IMR-90 (cell line): ENCODE measurements around the gene SULT1B1. TPM values are rescaled to one million over a fixed set of nuclear protein-coding genes. Genes with fewer than 3 reads are reported as not detected.

Source experiments
- ATAC-seq: fragments of 200-7000 bp; cut with Tn5 transposase; 2 replicates; pipeline ENCODE4 v1.9.1; 2020; ENCODE audit warnings: low read depth, mild to moderate bottlenecking, moderate library complexity
- BruUV-seq: library from RNA; stranded (reverse); fragments of 400-500 nt; replicated peaks from 2 replicates; lab custom pipeline; 2021; lab: Mats Ljungman, UMichigan
- CTCF ChIA-PET: fragments of 300-600 bp; formaldehyde crosslinking; extraction: SDS; loops from one replicate; lab custom pipeline; 2021; ENCODE audit warnings: antibody characterized with exemption; lab: Yijun Ruan, JAX
- POLR2A ChIA-PET: fragments of 300-600 bp; sonication (Branson Sonifier 250); formaldehyde crosslinking; loops from one replicate; lab custom pipeline; 2022; ENCODE audit warnings: antibody characterized with exemption; ENCODE audit not compliant: unreplicated experiment; lab: Charles Lee
- DNase-seq: peaks from one replicate; pipeline ENCODE4 v3.0.0; 2013
- H2AFZ ChIP-seq: replicated peaks from 2 replicates; pipeline ENCODE3; 2013; ENCODE audit warnings: low read length, mild to moderate bottlenecking; ENCODE audit not compliant: poor library complexity
- H2AK5ac ChIP-seq: 2 replicates; pipeline ENCODE4 v1.6.1; 2013; ENCODE audit warnings: low read depth, low read length, inconsistent platforms
- H2AK9ac ChIP-seq: replicated peaks from 2 replicates; pipeline ENCODE3; 2013; ENCODE audit warnings: mild to moderate bottlenecking, low read depth, low read length, moderate library complexity; ENCODE audit not compliant: poor library complexity
- H2BK120ac ChIP-seq: 2 replicates; pipeline ENCODE4 v1.6.1; 2013; ENCODE audit warnings: low read depth, low read length, inconsistent platforms
- H2BK15ac ChIP-seq: 3 replicates; pipeline ENCODE4 v1.6.1; 2013; ENCODE audit warnings: low read depth, low read length, inconsistent platforms
- H2BK20ac ChIP-seq: 2 replicates; pipeline ENCODE4 v1.6.1; 2013; ENCODE audit warnings: low read depth, mild to moderate bottlenecking, inconsistent platforms, low read length, moderate library complexity
- H2BK5ac ChIP-seq: 2 replicates; pipeline ENCODE4 v1.6.1; 2013; ENCODE audit warnings: mild to moderate bottlenecking, low read depth, low read length, inconsistent platforms; ENCODE audit not compliant: poor library complexity, severe bottlenecking
- H3K14ac ChIP-seq: replicated peaks from 2 replicates; pipeline ENCODE4 v1.6.1; 2013; ENCODE audit warnings: low read depth, low read length, inconsistent platforms
- H3K18ac ChIP-seq: 2 replicates; pipeline ENCODE4 v1.6.1; 2013; ENCODE audit warnings: low read depth, low read length, control low read depth
- H3K23ac ChIP-seq: 2 replicates; pipeline ENCODE4 v1.6.1; 2013; ENCODE audit warnings: low read depth, low read length, inconsistent platforms
- H3K27ac ChIP-seq: 2 replicates; pipeline ENCODE4 v1.5.1; 2013; ENCODE audit warnings: mild to moderate bottlenecking, control low read depth, low read length; ENCODE audit not compliant: insufficient read depth
- H3K27me3 ChIP-seq: 2 replicates; pipeline ENCODE4 v1.6.1; 2013; ENCODE audit warnings: low read length; ENCODE audit not compliant: control insufficient read depth, insufficient read depth
- H3K36me3 ChIP-seq: 2 replicates; pipeline ENCODE4 v1.6.1; 2013; ENCODE audit warnings: low read length, mixed read lengths; ENCODE audit not compliant: control insufficient read depth, insufficient read depth
- H3K4ac ChIP-seq: 2 replicates; pipeline ENCODE4 v1.6.1; 2013; ENCODE audit warnings: low read depth, low read length, inconsistent platforms
- H3K4me1 ChIP-seq: 2 replicates; pipeline ENCODE4 v1.6.1; 2013; ENCODE audit warnings: low read length, mixed read lengths; ENCODE audit not compliant: control insufficient read depth, insufficient read depth
- H3K4me2 ChIP-seq: 2 replicates; pipeline ENCODE4 v1.6.1; 2013; ENCODE audit warnings: low read depth, mild to moderate bottlenecking, control low read depth, low read length, moderate library complexity
- H3K4me3 ChIP-seq: 2 replicates; pipeline ENCODE4 v1.5.1; 2013; ENCODE audit warnings: low read depth, mild to moderate bottlenecking, control low read depth, low read length, moderate library complexity; ENCODE audit not compliant: insufficient read depth
- H3K56ac ChIP-seq: 2 replicates; pipeline ENCODE4 v1.6.1; 2013; ENCODE audit warnings: low read length, inconsistent platforms; ENCODE audit not compliant: insufficient read depth; ENCODE audit errors: extremely low read depth
- H3K79me1 ChIP-seq, 2 experiments: 2 replicates each; pipeline ENCODE4 v1.6.1; 2013; ENCODE audit warnings: low read length in 2 of 2, inconsistent platforms in 1 of 2, low read depth in 1 of 2
- H3K9ac ChIP-seq: 2 replicates; pipeline ENCODE4 v1.6.1; 2013; ENCODE audit warnings: low read depth, low read length, control low read depth
- H3K9me1 ChIP-seq: 2 replicates; pipeline ENCODE4 v1.6.1; 2013; ENCODE audit warnings: low read length, inconsistent platforms; ENCODE audit not compliant: insufficient read depth
- H3K9me3 ChIP-seq: 2 replicates; pipeline ENCODE4 v1.6.1; 2013; ENCODE audit warnings: low read length; ENCODE audit not compliant: control insufficient read depth, insufficient read depth
- H4K20me1 ChIP-seq: 2 replicates; pipeline ENCODE4 v1.6.1; 2013; ENCODE audit warnings: low read length, inconsistent platforms; ENCODE audit not compliant: insufficient read depth
- H4K5ac ChIP-seq: 2 replicates; pipeline ENCODE4 v1.6.1; 2013; ENCODE audit warnings: mild to moderate bottlenecking, low read depth, low read length, control low read depth
- H4K8ac ChIP-seq, 2 experiments: 2 replicates each; pipeline ENCODE4 v1.6.1; 2013; ENCODE audit warnings: low read depth in 2 of 2, low read length in 2 of 2, control low read depth in 1 of 2, inconsistent platforms in 1 of 2
- H4K91ac ChIP-seq: 2 replicates; pipeline ENCODE4 v1.6.1; 2013; ENCODE audit warnings: low read depth, low read length, inconsistent platforms; ENCODE audit not compliant: insufficient read depth
- BHLHE40 ChIP-seq: fragments of 150-350 bp; IDR thresholded peaks from 2 replicates; pipeline ENCODE4 v1.6.1; 2016; ENCODE audit warnings: mild to moderate bottlenecking, low read depth, low read length
- CEBPB ChIP-seq: IDR thresholded peaks from 2 replicates; pipeline ENCODE4 v1.6.1; 2012; ENCODE audit warnings: low read depth, low read length, improper control_type of control experiment
- CTCF ChIP-seq: conservative IDR thresholded peaks from 2 replicates; pipeline ENCODE4 v1.5.1; 2012; ENCODE audit warnings: mild to moderate bottlenecking, low read depth, low read length, improper control_type of control experiment
- ELK1 ChIP-seq: fragments of 150-350 bp; IDR thresholded peaks from 2 replicates; pipeline ENCODE4 v1.6.1; 2016; ENCODE audit warnings: low read depth, mild to moderate bottlenecking, low read length, moderate library complexity, borderline replicate concordance
- MAFK ChIP-seq: IDR thresholded peaks from 2 replicates; pipeline ENCODE4 v1.6.1; 2012; ENCODE audit warnings: low read depth, low read length, improper control_type of control experiment
- MAZ ChIP-seq: IDR thresholded peaks from 2 replicates; pipeline ENCODE4 v1.6.1; 2012; ENCODE audit warnings: low read depth, mild to moderate bottlenecking, low read length, improper control_type of control experiment, moderate library complexity, borderline replicate concordance
- MXI1 ChIP-seq: IDR thresholded peaks from 2 replicates; pipeline ENCODE4 v1.6.1; 2012; ENCODE audit warnings: low read depth, mild to moderate bottlenecking, low read length, moderate library complexity, borderline replicate concordance
- POLR2A ChIP-seq: IDR thresholded peaks from 2 replicates; pipeline ENCODE4 v1.6.1; 2012; ENCODE audit warnings: mild to moderate bottlenecking, low read depth, low read length
- RCOR1 ChIP-seq: IDR thresholded peaks from 2 replicates; pipeline ENCODE4 v1.6.1; 2012; ENCODE audit warnings: mild to moderate bottlenecking, low read length, improper control_type of control experiment; ENCODE audit not compliant: insufficient replicate concordance
- RFX5 ChIP-seq: IDR thresholded peaks from 2 replicates; pipeline ENCODE4 v1.8.0; 2012; ENCODE audit warnings: low read depth, mild to moderate bottlenecking, low read length, moderate library complexity
- SMC3 ChIP-seq: fragments of 150-350 bp; IDR thresholded peaks from 2 replicates; pipeline ENCODE4 v1.6.1; 2016; ENCODE audit warnings: low read depth, mild to moderate bottlenecking, antibody characterized with exemption, low read length, moderate library complexity
- USF2 ChIP-seq: fragments of 150-350 bp; IDR thresholded peaks from 2 replicates; pipeline ENCODE4 v1.6.1; 2017; ENCODE audit warnings: mild to moderate bottlenecking, antibody characterized with exemption, low read length, low read depth
- WGBS, 2 experiments: methylation state at CpG; one replicate each; pipeline versions ENCODE4 v1.1.5 to v1.1.7; 2013; ENCODE audit warnings: missing lambda C conversion rate in 2 of 2; ENCODE audit not compliant: insufficient read length in 1 of 2; ENCODE audit errors: extremely low coverage in 2 of 2; 5-methylcytosine and 5-hydroxymethylcytosine counted together
- dilution Hi-C: fragments of 300-500 bp; cut with HindIII; formaldehyde crosslinking; loops from one replicate; pipeline ENCODE4 v1.14.3; 2018; ENCODE audit warnings: low sequenced_read_pairs; ENCODE audit not compliant: unreplicated experiment
- in situ Hi-C: fragments of 300-500 bp; cut with MboI; formaldehyde crosslinking; loops from 3 replicates; pipeline ENCODE4 v1.14.3; 2019; ENCODE audit warnings: low sequenced_read_pairs, inconsistent platforms, mixed read lengths
- intact Hi-C: fragments of 100-400 bp; cut with micrococcal nuclease; formaldehyde crosslinking; loops from 2 replicates; pipeline ENCODE4 v1.10.0; 2022
- polyA plus RNA-seq, 3 experiments: library from polyadenylated mRNA; depleted of rRNA; stranded (reverse); fragments of >200 nt; gene quantifications; 2 replicates each; pipeline ENCODE4 v1.2.3, GENCODE V29; 2012; ENCODE audit warnings: low replicate concordance in 1 of 3
- total RNA-seq: library from RNA; depleted of rRNA; stranded (reverse); fragments of >200 nt; gene quantifications from 2 replicates; pipeline ENCODE4 v1.2.3, GENCODE V29; 2012

SULT1B1 gene
- total and polyA plus RNA-seq, 2 of the 4 experiments (the other 2 are of a cell fraction): 0.05 to 0.18 TPM

- no peak for TF ChIP-seq MXI1
- no peak for TF ChIP-seq CEBPB
- TF ChIP-seq MAZ: no peak
- no peak for TF ChIP-seq BHLHE40
- TF ChIP-seq RFX5: no peak
- TF ChIP-seq CTCF: no peak
- no peak for TF ChIP-seq ELK1
- TF ChIP-seq POLR2A: no peak
- no peak for TF ChIP-seq SMC3
- no peak for TF ChIP-seq MAFK
- TF ChIP-seq RCOR1: no peak
- no peak for TF ChIP-seq USF2
- Histone ChIP-seq H4K91ac (no peak overlapping the region), H3K56ac (no peak overlapping the region), H2AFZ (peak overlapping the region; percentile 7), H4K5ac (no peak overlapping the region), H3K14ac (no peak overlapping the region), H3K4me1 (no peaks in the 10 kb centered on the region), H3K4me2 (no peak overlapping the region), H4K8ac (no peak overlapping the region), H2BK20ac (no peak overlapping the region), H2BK5ac (no peak overlapping the region), H3K9ac (no peak overlapping the region), H3K27ac (no peak overlapping the region), H3K18ac (no peak overlapping the region), H2AK9ac (no peak overlapping the region), H3K36me3 (no peaks in the 10 kb centered on the region), H3K4me3 (no peak overlapping the region), H3K4ac (no peak overlapping the region), H3K27me3 (no peaks in the 10 kb centered on the region), H4K20me1 (no peaks in the 10 kb centered on the region), H3K79me1 (no peaks in the 10 kb centered on the region), H2AK5ac (no peak overlapping the region), H2BK15ac (no peak overlapping the region), H3K9me1 (no peaks in the 10 kb centered on the region), H3K9me3 (peaks cover 3% of the 10 kb centered on the region; the same call in 1 of the 2 replicates), H2BK120ac (no peak overlapping the region), H3K23ac (no peak overlapping the region)
- ATAC-seq (no peak), DNase-seq (no peak)
- BruUV-seq: no TSS peak
- dilution Hi-C loops: no loop called here
- 69% methylated on average over 7 of the region's 15 CpGs; no CpG with 5 or more reads in 1 of the 2 experiments for WGBS, 2 experiments
- in situ Hi-C loops: no loop called here
- CTCF ChIA-PET: no interaction called here
- intact Hi-C loops: no loop called here
- POLR2A ChIA-PET: no interaction called here
These were observed 22.4 kb upstream of the SULT1B1 start for GRCh38 chr4:69782651-69783310.
